GM18502 (cell line): Measurements from ENCODE around the gene PXT1.
"Not testable (repeated sequence)": the region's sequence is repeated elsewhere in the genome, so short reads cannot be mapped to it uniquely, and the experiment has no call there.

ENCODE experiments used
- ATAC-seq: cut with Tn5 transposase; IDR thresholded peaks from one replicate; pipeline ENCODE4 v1.9.1; 2021; ENCODE audit warnings: mild to moderate bottlenecking; ENCODE audit not compliant: unreplicated experiment, poor library complexity

The PXT1 gene

GRCh38 chr6:36445621-36446020 is 3.0 kb upstream of the PXT1 start:
- no peak for ATAC-seq

DNA sequence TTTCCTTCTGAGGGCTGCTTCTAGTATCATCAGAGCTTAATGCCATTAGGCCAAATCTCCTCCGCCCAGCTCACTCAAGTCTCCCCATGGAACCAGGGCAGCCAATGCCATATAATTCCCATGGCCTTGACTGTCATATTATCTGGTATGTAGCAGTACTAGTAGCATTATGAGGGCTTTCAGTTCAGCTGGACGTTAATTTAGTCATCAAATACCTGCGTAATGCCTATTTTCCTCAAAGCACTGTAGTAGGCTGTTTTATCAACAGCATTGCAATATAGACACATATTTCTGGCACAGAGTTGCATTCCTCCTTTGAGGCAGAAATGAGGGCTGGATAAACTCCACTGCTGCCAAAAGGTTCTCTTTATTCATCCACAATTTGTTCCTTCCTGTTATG is 1.8 kb upstream of the PXT1 start:
- ATAC-seq: no peak

DNA sequence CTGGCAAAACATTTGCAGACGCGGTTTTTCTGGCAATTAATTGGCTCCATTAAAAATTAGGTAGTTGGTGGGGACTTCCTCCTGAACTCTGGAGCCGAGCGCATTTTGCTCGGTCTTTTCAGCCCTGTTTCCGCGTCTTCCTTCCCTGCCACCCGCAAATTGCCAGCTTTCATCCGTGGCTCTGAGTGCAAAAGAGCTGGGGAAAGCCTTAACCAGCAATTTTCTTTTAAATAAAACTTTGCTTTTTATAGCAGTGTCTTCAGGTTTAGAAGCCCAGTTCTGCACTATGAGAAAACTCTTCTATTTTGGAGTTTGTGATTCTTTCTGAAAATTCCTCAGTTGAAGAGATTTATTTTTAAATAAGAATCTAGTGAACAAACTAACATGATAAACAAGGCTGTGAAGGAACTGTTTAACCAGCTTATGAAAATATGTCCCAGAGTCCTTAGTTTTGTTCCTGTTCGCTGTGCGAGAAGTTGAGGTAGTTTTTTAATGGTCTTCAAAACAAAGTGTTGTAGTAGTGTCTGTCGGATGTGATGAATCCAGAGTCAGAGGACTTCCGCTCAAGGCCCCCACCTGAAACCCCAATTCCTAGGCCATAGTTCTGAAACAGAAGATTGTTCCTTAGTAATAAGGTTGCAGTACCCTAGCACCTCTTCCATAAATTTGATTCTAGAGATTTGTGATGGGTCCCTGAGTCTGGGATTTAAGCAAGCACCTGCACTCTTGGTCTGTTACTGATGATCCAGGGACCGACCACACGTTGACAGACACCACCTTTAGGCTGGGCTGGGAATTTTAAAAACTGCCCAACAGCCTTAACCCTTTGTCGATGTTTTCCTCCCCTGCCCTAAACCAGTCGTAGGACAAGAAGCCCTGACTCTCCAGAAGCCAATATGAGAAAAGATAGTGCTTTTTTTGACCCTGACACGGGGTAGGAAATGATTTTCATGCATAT is 1.1 kb upstream of the PXT1 start:
- no peak for ATAC-seq

DNA sequence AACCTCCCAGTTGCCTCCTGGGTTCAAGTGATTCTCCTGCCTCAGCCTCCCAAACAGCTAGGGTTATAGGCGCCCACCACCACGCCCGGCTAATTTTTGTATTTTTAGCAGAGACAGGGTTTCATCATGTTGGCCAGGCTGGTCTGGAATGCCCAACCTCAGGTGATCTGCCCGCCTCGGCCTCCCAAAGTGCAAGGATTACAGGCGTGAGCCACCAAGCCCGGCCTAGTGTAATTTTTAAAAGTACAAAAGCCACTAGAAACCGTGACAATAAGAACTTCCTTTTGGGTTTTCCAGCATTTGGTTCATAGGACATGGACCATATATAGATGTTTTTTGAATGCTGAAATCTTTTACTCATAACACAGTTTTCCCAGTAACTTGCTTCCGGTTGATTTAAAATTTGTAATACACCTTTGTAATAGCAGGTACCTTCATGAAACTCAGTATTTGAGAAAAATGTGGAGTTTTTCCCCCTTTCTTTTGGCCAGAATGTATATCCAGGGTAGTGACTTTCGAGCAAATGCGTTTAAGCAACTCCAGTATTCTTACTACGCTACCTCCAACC is 467 bp downstream of the PXT1 start:
- ATAC-seq: no peak

GRCh38 chr6:36441307-36441894 is 1.3 kb downstream of the PXT1 start:
- ATAC-seq: peak; percentile 76

GRCh38 chr6:36436466-36436865 is 6.2 kb downstream of the PXT1 start:
- ATAC-seq: no peak

DNA sequence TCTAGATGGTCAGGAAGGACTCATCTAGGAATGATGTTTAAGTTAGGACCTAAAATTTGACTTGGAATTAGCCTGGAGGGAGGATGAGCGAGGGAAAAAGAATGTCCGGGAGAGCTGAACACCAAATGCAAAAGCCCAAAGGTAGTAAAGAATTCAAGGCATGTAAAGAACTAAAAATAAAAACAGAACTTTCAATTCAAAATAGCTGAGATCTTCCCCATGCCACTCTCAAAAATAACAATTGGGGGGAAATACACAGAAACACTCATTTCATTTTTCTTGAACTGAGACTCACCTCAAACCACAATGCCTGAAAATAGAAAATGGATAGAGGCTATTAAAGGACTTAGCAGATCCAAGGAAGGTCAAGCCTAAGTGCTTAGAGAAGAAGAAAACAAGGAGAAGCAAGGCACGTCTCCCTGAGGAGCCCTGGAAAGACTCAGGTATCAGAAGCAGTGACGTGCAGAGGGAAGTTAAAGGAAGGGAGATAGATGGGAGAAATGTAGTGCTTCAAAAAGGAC is 10.4 kb downstream of the PXT1 start:
- ATAC-seq: no peak

DNA sequence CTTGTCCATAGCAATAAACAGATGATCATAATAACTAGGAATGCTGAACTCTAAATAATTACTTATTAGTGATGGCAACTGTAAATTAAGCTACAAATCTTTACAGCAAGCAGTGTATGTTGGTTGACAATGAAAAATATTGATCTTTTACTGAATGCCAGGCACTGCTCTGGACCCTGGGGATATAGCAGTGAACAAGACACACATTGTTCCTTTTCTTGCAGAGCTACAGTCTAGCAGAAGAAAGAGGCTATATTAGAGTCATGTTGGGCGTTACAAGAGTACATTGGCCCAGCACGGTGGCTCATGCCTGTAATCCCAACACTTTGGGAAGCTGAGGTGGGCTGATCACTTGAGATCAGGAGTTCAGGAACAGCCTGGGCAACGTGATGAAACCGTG is 11.5 kb downstream of the PXT1 start:
- ATAC-seq: no peak

GRCh38 chr6:36430351-36430750 is 12.3 kb downstream of the PXT1 start:
- ATAC-seq: no peak

DNA sequence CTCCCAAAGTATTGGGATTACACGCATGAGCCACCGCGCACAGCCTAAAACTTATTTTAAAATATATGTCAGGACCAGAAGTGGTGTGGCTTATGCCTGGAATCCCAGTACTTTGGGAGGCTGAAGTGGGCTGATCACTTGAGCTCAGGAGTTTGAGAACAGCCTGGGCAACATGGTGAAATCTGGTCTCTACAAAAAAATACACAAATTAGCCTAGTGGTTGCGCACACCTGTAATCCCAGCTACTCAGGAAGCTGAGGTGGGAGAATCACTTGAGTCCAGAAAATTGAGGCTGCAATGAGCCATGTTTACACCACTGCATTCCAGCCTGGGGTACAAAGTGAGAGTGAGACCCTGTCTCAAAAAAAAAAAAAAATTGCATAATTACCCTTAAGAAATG is 13.7 kb downstream of the PXT1 start:
- no peak for ATAC-seq

DNA sequence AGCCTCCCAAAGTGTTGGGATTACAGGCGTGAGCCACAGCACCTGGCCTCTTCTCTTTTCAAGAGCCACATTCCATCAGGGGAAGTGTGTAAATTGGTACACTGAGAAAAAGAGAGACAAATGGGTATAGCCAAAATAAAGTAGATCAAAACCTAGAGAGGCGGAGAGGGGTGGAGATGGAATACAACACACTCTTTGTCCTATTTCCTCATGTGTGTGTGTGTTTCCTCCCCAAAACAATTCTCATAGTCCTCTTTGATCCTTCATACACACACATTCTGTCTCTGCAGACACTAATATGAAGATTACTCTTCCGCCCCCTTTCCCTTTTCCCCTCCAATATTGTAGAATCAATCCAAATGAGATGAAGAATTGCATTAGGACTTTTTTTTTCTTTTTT is 16.0 kb downstream of the PXT1 start:
- ATAC-seq: no peak

- peak; percentile 95 for ATAC-seq
Measured at GRCh38 chr6:36423101-36423824, 19.4 kb downstream of the PXT1 start.

DNA sequence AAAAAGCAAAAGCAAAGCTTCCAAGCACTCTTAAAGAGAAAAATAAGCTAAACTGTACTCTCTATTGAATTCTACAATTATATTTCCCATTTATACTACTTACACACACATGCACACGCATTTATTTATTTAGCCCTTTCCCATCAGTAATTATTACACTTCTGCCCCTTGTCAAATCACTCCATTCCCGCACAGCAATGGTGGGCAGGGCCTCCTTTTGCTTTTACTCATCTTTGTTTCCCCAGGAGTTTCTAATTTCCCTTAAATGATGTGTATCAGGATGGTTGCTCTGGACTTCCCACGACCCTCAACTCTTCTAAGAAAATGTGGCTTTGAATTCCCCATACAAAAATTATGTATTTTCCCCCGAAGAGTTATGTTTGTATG is 19.9 kb downstream of the PXT1 start:
- ATAC-seq: no peak

DNA sequence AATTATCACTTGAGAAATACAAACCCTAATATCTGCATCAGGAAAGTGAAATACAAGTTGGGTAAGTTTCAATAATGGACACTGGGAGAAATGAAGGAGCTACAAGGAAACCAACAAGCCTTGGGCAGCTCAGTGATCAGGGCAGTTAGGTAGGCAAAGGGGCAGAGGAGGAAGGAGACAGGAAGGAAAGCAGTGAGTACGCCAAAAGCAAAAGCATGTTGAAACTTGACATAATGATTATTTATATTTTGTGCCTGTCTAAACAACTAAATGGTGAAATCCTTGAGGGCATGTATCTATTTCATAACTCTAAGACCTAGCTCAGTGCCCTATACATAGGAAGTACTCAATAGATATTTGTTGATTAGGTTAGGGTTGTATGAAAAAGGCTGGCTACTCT is 23.3 kb downstream of the PXT1 start:
- ATAC-seq: no peak

DNA sequence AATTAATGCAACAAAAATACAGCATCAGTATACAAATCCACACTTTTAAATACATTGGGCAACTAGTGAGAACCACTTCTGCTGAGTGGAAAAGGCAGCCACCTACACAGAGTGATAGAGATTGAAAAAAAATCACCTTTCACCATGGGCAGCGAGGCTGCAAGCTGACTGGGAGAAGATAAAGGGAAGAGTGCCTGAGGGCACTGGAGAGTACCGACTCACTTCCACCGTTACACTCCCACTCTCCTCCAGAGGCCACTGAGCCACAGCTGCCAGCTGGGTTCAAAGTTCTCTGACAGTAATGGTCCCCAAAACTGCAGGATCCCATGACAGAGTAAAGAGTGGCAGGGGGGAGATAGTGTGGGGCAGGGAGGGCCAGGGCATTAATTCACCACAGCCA is 24.1 kb downstream of the PXT1 start:
- ATAC-seq: no peak

- ATAC-seq: no peak
Measured at GRCh38 chr6:36414481-36414880, 28.2 kb downstream of the PXT1 start.

GRCh38 chr6:36413489-36414480 is 28.9 kb downstream of the PXT1 start:
- no peak for ATAC-seq

DNA sequence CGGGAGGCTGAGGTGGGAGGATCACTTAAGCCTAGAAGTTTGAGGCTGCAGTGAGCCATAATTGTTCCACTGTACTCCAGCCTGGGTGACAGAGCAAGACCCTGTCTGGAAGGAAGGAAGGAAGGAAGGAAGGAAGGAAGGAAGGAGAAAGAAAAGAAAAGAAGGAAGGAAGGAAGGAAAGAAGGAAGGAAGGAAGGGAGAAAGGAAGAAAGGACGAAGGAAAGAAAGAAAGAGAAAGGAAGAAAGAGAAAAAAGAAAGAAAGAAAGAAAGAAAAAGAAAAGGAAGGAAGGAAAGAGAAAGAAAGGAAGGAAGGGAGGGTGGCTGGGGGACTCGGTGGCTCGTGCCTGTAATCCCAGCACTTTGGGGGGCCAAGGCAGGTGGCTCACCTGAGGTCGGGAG is 32.9 kb downstream of the PXT1 start:
- not testable (repeated sequence) for ATAC-seq

DNA sequence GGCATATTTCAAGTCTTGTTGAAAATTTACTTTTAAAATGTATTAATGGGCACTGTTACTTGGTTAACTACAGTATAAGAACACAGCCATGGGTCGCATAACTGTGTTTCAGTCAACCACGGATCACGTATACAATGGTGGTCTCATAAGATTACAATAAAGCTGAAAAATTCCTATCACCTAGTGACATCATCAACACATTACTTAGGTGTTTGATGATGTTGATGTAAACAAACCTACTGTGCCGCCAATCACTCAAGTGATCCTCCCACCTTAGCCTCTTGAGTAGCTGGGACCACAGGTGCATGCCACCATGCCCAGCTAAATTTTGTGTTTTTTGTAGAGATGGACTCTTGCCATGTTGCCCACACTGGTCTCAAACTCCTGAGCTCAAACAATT is 38.5 kb downstream of the PXT1 start:
- no peak for ATAC-seq

- no peak for ATAC-seq
Measured at GRCh38 chr6:36402481-36402880, 40.2 kb downstream of the PXT1 start.
